Neural cell (in vitro differentiated cells): ENCODE data around the gene EMID1.

Experiments
- EP300 ChIP-seq: fragments of 450-650 bp; conservative IDR thresholded peaks from 2 replicates; pipeline ENCODE4 v1.6.1; 2014; ENCODE audit warnings: antibody characterized with exemption, mild to moderate bottlenecking, moderate library complexity; ENCODE audit not compliant: poor library complexity, severe bottlenecking
- EZH2 ChIP-seq: fragments of 200-600, 300-800 bp; shearing (Covaris generic), sonication (generic); IDR thresholded peaks from 2 replicates; pipeline ENCODE4 v1.6.1; 2014; ENCODE audit warnings: antibody characterized with exemption, low read length, borderline replicate concordance, mild to moderate bottlenecking; ENCODE audit not compliant: insufficient read depth, poor library complexity, severe bottlenecking
- MXI1 ChIP-seq: fragments of 450-650 bp; conservative IDR thresholded peaks from 2 replicates; pipeline ENCODE4 v1.6.1; 2014; ENCODE audit warnings: antibody characterized with exemption, mild to moderate bottlenecking; ENCODE audit not compliant: poor library complexity, severe bottlenecking
- POLR2AphosphoS5 ChIP-seq: IDR thresholded peaks from 2 replicates; pipeline ENCODE4 v1.6.1; 2012
- RAD21 ChIP-seq: fragments of 450-650 bp; conservative IDR thresholded peaks from 2 replicates; pipeline ENCODE4 v1.6.1; 2014; ENCODE audit warnings: antibody characterized with exemption, mild to moderate bottlenecking, moderate library complexity
- SMC3 ChIP-seq: fragments of 450-650 bp; conservative IDR thresholded peaks from 2 replicates; pipeline ENCODE4 v1.6.1; 2014; ENCODE audit warnings: antibody characterized with exemption, mild to moderate bottlenecking, moderate library complexity; ENCODE audit not compliant: poor library complexity
- TAF1 ChIP-seq: IDR thresholded peaks from 2 replicates; pipeline ENCODE4 v1.6.1; 2012; ENCODE audit warnings: low read depth
- TF ChIP-seq, protein P1 (sequence below): fragments of 450-650 bp; IDR thresholded peaks from 2 replicates; pipeline ENCODE4 v1.5.1; 2014; ENCODE audit warnings: antibody characterized with exemption, mild to moderate bottlenecking, moderate library complexity; ENCODE audit not compliant: poor library complexity, severe bottlenecking
- TF ChIP-seq, protein P2 (sequence below): IDR thresholded peaks from 2 replicates; pipeline ENCODE4 v1.6.1; 2012; ENCODE audit warnings: borderline replicate concordance

DNA sequence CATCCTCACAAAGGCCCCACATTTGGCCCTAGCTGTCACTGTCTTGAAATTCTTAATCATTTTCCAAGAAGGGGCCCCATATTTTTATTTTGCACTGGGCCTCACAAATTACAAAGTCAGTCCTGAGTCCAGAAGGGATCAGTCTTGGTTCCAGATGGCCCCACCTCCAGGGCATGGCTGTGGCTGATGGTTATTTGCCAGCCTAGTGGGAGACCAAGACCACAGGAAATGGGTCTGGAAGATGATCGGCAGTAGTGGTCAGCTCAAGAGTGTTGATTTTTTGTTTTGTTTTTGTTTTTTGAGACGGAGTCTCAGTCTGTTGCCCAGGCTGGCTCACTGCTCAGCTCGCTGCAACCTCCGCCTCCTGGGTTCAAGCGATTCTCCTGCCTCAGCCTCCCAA lies 47.1 kb upstream of the EMID1 start:
- TF ChIP-seq EP300 (no peak), EZH2 (no peak), POLR2AphosphoS5 (no peak), SMC3 (no peak), RAD21 (no peak), TAF1 (no peak), MXI1 (no peak)
- TF ChIP-seq, protein P1, sequence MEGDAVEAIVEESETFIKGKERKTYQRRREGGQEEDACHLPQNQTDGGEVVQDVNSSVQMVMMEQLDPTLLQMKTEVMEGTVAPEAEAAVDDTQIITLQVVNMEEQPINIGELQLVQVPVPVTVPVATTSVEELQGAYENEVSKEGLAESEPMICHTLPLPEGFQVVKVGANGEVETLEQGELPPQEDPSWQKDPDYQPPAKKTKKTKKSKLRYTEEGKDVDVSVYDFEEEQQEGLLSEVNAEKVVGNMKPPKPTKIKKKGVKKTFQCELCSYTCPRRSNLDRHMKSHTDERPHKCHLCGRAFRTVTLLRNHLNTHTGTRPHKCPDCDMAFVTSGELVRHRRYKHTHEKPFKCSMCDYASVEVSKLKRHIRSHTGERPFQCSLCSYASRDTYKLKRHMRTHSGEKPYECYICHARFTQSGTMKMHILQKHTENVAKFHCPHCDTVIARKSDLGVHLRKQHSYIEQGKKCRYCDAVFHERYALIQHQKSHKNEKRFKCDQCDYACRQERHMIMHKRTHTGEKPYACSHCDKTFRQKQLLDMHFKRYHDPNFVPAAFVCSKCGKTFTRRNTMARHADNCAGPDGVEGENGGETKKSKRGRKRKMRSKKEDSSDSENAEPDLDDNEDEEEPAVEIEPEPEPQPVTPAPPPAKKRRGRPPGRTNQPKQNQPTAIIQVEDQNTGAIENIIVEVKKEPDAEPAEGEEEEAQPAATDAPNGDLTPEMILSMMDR: no peak
- TF ChIP-seq, protein P2, sequence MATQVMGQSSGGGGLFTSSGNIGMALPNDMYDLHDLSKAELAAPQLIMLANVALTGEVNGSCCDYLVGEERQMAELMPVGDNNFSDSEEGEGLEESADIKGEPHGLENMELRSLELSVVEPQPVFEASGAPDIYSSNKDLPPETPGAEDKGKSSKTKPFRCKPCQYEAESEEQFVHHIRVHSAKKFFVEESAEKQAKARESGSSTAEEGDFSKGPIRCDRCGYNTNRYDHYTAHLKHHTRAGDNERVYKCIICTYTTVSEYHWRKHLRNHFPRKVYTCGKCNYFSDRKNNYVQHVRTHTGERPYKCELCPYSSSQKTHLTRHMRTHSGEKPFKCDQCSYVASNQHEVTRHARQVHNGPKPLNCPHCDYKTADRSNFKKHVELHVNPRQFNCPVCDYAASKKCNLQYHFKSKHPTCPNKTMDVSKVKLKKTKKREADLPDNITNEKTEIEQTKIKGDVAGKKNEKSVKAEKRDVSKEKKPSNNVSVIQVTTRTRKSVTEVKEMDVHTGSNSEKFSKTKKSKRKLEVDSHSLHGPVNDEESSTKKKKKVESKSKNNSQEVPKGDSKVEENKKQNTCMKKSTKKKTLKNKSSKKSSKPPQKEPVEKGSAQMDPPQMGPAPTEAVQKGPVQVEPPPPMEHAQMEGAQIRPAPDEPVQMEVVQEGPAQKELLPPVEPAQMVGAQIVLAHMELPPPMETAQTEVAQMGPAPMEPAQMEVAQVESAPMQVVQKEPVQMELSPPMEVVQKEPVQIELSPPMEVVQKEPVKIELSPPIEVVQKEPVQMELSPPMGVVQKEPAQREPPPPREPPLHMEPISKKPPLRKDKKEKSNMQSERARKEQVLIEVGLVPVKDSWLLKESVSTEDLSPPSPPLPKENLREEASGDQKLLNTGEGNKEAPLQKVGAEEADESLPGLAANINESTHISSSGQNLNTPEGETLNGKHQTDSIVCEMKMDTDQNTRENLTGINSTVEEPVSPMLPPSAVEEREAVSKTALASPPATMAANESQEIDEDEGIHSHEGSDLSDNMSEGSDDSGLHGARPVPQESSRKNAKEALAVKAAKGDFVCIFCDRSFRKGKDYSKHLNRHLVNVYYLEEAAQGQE: no peak
